Cardiac muscle cell (in vitro differentiated cells and primary cell): Measurements from ENCODE around the gene PIGU. TPM values are rescaled to one million over a fixed set of nuclear protein-coding genes. Genes with fewer than 3 reads are reported as not detected.

Experiments used
- DNase-seq, 2 donors: peaks; one replicate each; pipeline versions ENCODE4 v3.0.0 to v3.0.0-alpha.2; 2010 to 2017; ENCODE audit warnings: low read depth in 1 of 2, low spot score in 1 of 2
- H3K27ac ChIP-seq: fragments of 200-600 bp; sonication (generic); 2 replicates; pipeline ENCODE4 v1.5.1; 2016
- H3K27me3 ChIP-seq: fragments of 200-600 bp; sonication (generic); 2 replicates; pipeline ENCODE4 v1.6.0; 2016; ENCODE audit warnings: control low read depth
- H3K36me3 ChIP-seq: fragments of 200-600 bp; sonication (generic); 2 replicates; pipeline ENCODE4 v1.5.1; 2016; ENCODE audit warnings: control low read depth
- H3K4me1 ChIP-seq: fragments of 200-600 bp; sonication (generic); 2 replicates; pipeline ENCODE4 v1.8.1; 2017; ENCODE audit warnings: low read depth, mild to moderate bottlenecking, mixed run types
- H3K4me3 ChIP-seq: fragments of 200-600 bp; sonication (generic); 2 replicates; pipeline ENCODE4 v1.5.1; 2016; ENCODE audit warnings: mild to moderate bottlenecking
- H3K9me3 ChIP-seq: fragments of 200-600 bp; sonication (generic); 2 replicates; pipeline ENCODE4 v1.5.1; 2017; ENCODE audit warnings: low read depth, mild to moderate bottlenecking, control low read depth
- polyA plus RNA-seq: library from polyadenylated mRNA; unstranded; fragments of >200 nt; fragmentation: Nextera tagmentation; extraction: Ambion mirVana; gene quantifications from 2 replicates; pipeline ENCODE4 v1.2.1, GENCODE V29; 2016
- total RNA-seq: library from RNA; depleted of rRNA; stranded (reverse); fragments of >200 nt; gene quantifications from 2 replicates; pipeline ENCODE4 v1.2.3, GENCODE V29; 2016
- TF ChIP-seq, protein P1 (sequence below): IDR thresholded peaks from 2 replicates; pipeline ENCODE4 v1.5.1; 2012; ENCODE audit warnings: low read depth, mild to moderate bottlenecking, low read length

PIGU gene
- total and polyA plus RNA-seq, 2 experiments from 2014 or later: 22.8 to 40.9 TPM

DNA sequence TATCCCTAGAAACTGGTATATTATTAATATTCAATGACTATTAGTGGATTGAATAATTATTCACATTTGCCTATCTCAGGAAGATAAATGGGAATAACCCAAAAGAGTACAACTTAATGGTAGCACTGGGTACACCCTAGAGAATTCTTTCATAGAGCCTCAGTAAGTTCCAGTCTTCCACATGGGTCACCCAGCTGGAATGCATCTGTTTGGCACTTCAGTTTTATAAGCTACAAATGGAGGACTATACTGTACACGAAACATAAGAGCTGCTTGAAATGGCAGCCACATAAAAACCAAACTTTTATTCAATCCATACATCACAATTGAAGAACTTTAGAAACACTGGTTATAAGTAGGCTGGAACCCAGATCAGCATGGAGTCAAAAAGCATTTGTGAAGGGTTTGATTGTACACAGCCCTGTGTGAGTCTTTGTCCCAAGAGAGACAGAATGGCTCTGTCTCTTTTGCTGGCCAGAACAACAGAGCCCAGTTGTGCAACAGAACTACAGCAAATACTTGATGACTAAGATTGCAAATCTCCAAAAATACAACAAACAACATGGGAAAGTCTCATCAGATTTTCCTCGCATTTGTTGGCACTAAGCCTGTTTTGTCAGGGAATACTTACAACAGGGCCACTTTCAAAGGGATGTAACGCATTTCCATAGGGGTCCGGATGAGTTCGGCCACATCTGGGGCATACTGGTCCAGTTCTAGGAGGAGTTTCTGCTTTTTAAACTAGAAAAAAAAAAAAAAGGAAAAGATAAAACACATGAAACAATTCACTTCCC is 39.5 kb downstream of the PIGU start:
- Histone ChIP-seq H3K4me3 (no peak overlapping the region), H3K4me1 (peaks cover 3% of the 10 kb centered on the region), H3K9me3 (no peaks in the 10 kb centered on the region), H3K27ac (no peak overlapping the region), H3K27me3 (no peaks in the 10 kb centered on the region), H3K36me3 (peaks cover 11% of the 10 kb centered on the region)
- TF ChIP-seq, protein P1, sequence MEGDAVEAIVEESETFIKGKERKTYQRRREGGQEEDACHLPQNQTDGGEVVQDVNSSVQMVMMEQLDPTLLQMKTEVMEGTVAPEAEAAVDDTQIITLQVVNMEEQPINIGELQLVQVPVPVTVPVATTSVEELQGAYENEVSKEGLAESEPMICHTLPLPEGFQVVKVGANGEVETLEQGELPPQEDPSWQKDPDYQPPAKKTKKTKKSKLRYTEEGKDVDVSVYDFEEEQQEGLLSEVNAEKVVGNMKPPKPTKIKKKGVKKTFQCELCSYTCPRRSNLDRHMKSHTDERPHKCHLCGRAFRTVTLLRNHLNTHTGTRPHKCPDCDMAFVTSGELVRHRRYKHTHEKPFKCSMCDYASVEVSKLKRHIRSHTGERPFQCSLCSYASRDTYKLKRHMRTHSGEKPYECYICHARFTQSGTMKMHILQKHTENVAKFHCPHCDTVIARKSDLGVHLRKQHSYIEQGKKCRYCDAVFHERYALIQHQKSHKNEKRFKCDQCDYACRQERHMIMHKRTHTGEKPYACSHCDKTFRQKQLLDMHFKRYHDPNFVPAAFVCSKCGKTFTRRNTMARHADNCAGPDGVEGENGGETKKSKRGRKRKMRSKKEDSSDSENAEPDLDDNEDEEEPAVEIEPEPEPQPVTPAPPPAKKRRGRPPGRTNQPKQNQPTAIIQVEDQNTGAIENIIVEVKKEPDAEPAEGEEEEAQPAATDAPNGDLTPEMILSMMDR: no peak
- DNase-seq: peak in 1 of 2 donors; percentile 87

DNA sequence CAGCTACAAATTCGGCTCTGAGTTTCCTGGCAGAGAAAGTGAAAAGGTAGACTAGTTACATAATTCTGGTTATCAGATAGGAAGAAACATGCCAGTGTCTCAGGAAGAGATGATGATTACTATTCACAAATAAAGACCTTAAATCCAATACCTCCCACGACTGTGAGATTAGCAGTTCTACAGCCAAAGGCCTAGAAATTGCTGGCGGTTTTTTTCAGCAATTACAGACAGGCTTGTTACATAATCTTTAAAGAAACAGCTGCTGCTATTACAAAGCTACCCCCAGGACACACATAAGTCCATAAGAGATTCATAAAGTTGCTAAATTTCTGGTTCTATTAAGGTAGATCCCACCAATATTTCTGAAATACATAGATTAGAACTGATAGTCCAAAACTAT is 40.2 kb downstream of the PIGU start:
- H3K4me1 ChIP-seq: peaks cover 3% of the 10 kb centered on the region

DNA sequence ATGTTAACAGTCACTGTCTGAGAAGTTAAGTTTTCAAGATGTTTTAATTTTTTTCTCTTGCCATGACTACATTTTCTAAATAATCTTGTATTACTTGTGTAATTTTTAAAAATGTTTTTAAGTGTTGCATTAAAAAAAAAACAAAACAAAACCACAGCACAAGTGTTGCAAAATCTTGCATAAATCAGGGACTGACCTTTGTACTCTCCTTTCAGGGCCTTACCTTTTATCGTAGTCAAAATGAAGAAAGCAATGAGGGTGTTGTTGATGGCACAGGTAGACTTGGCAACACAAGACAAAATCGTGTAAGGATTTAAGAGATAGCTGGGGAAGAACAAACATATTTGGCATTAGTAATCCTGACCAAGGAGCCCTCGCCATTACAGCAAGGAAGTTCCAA is 42.5 kb downstream of the PIGU start:
- Histone ChIP-seq H3K27ac (no peak overlapping the region), H3K9me3 (no peaks in the 10 kb centered on the region), H3K4me3 (no peak overlapping the region), H3K27me3 (no peaks in the 10 kb centered on the region), H3K4me1 (no peaks in the 10 kb centered on the region), H3K36me3 (peaks cover 11% of the 10 kb centered on the region)
- DNase-seq: no peak
- TF ChIP-seq, protein P1: no peak

More for the DNA sequence above, 40.2 kb downstream of the PIGU start:
- no peaks in the 10 kb centered on the region for H3K9me3 ChIP-seq
- no peaks in the 10 kb centered on the region for H3K27me3 ChIP-seq
- no peak overlapping the region for H3K27ac ChIP-seq
- DNase-seq: peak in 1 of 2 donors; percentile 49
- H3K4me3 ChIP-seq: no peak overlapping the region
- peaks cover 11% of the 10 kb centered on the region for H3K36me3 ChIP-seq
- TF ChIP-seq, protein P1: no peak

DNA sequence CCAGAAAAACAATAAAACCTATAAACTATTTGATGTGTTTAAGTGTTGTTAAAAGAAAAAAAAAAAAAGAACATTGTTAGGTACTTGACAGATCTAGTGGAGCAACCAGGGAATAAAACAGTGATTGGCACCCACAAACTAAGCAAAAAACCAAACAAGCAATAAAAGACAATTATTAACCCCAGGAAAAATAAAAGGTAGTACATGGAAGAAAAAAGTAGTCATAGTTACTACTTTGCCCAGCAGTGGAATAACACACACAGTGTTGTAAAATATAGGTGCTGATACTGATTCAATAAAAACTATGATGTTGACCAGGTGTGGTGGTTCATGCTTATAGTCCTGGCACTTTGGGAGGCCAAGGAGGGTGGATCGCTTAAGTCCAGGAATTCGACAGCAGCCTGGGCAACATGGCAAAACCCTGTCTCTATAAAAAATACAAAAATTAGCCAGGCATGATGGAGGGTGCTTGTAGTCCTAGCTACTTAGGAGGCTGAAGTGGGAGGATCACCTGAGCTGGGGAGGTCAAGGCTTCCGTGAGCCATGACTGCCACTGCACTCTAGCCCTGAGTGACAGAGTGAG is 43.9 kb downstream of the PIGU start:
- Histone ChIP-seq H3K4me3 (no peak overlapping the region), H3K36me3 (peaks cover 11% of the 10 kb centered on the region), H3K27me3 (no peaks in the 10 kb centered on the region), H3K27ac (no peak overlapping the region), H3K4me1 (no peaks in the 10 kb centered on the region), H3K9me3 (no peaks in the 10 kb centered on the region)
- no peak for DNase-seq
- TF ChIP-seq, protein P1: no peak

DNA sequence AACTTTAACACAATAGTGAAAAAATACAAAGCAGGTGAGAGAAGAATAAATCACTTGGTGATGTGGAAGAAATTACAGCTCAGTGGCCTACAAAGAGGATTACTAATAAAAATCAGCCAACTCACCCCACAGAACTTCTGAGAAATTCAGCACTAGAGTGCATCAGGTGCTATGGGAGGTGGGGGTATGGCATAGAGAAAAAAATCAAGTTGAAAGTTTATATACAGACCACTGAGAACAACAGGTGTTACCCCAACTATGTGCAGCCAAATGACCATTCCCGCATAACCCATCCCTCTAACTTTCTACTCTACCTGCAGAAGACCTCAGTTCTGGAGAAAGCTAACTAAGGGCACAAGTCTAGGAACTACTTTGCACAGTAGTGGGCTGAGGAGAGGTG is 47.0 kb downstream of the PIGU start:
- Histone ChIP-seq H3K9me3 (no peaks in the 10 kb centered on the region), H3K36me3 (peaks cover 3% of the 10 kb centered on the region), H3K27me3 (no peaks in the 10 kb centered on the region), H3K4me3 (no peak overlapping the region), H3K27ac (no peak overlapping the region), H3K4me1 (peaks cover 16% of the 10 kb centered on the region)
- DNase-seq: no peak
- TF ChIP-seq, protein P1: no peak
